Subcutaneous abdominal adipose tissue (tissue), 5 donors: ENCODE results near the gene SRGAP1.

ENCODE experiments used
- H3K27ac ChIP-seq: one replicate; pipeline ENCODE4 v1.7.0; 2013; ENCODE audit warnings: low read depth, mild to moderate bottlenecking, inconsistent platforms, low read length, moderate library complexity
- H3K27me3 ChIP-seq, 5 donors: one replicate each; pipeline ENCODE4 v1.7.0; 2013; ENCODE audit warnings: low read length in 5 of 5, inconsistent platforms in 1 of 5; ENCODE audit not compliant: control insufficient read depth in 5 of 5, insufficient read depth in 4 of 5
- H3K36me3 ChIP-seq, 5 donors: one replicate each; pipeline ENCODE4 v1.7.0; 2013; ENCODE audit warnings: low read length in 5 of 5; ENCODE audit not compliant: control insufficient read depth in 5 of 5, insufficient read depth in 5 of 5
- H3K4me1 ChIP-seq, 5 donors: one replicate each; pipeline ENCODE4 v1.7.0; 2013; ENCODE audit warnings: low read length in 5 of 5, mild to moderate bottlenecking in 3 of 5, moderate library complexity in 1 of 5; ENCODE audit not compliant: control insufficient read depth in 5 of 5, insufficient read depth in 5 of 5
- H3K4me3 ChIP-seq, 5 donors: one replicate each; pipeline ENCODE4 v1.7.0; 2013; ENCODE audit warnings: low read length in 5 of 5, low read depth in 1 of 5
- H3K9ac ChIP-seq, 5 donors: one replicate each; pipeline ENCODE4 v1.7.0; 2013; ENCODE audit warnings: low read length in 5 of 5, mild to moderate bottlenecking in 4 of 5, moderate library complexity in 3 of 5
- H3K9me3 ChIP-seq, 5 donors: one replicate each; pipeline ENCODE4 v1.7.0; 2013; ENCODE audit warnings: low read length in 5 of 5; ENCODE audit not compliant: control insufficient read depth in 5 of 5
- donor health status: healthy.
- donor health status: healthy.
- donor health status: healthy.
- donor health status: healthy.
- donor health status: healthy.

SRGAP1 gene

DNA sequence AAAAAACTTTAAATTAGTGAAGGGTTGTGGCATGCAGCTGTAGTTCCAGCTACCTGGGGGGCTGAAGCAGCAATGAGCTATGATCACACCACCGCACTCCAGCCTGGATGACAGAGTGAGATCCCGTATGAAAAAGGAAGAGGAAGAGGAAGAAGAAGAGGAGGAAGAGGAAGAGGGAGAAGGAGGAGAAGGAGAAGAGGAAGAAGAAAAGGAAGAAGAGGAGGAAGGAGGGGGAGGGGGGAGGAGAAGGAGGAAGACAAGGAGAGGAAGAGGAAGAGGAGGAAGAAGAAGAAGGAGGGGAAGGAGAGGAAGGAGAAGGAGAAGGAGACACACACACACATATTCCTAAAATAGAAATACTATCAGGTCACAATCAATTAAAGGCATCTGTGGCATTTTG, 32.7 kb upstream of the SRGAP1 start:
- H3K27me3 ChIP-seq = no peaks in the 10 kb centered on the region
- H3K4me3 ChIP-seq = no peak overlapping the region
- no peaks in the 10 kb centered on the region for H3K4me1 ChIP-seq

DNA sequence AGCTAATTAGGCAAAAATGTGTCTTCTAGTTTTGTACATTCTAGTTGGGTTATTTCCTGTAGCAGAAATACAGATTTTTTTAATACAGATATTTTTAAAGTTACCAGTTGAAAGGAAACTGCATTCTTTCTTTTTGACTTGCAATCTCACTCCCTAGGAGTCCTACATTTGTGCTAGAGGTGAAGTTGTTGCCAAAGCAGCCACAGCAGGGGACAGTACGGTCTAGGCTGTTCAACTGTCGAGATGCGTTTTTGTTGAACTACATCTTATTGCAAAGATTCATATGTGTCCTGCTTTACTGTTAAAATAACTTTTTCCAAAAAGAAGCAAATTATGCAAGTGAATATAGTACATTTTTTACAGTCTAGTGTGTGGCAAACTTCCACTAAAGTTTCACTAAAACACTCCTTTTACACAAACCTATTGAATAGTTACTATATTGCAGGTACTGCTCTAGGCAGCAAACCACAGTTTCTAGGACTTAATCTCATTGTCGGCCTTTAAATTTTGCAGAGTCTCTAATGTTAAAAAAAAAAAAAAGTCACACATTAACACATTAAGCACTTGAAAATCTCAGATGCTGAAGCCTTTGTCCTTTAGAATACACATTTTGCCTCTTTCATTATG, 30.2 kb upstream of the SRGAP1 start:
- Histone ChIP-seq H3K27ac (no peak overlapping the region), H3K4me3 (no peak overlapping the region), H3K4me1 (no peaks in the 10 kb centered on the region), H3K36me3 (peaks cover 0 to 2% (median 0%) of the 10 kb centered on the region in 5 donors), H3K9me3 (peaks cover 0 to 2% (median 0%) of the 10 kb centered on the region in 5 donors), H3K9ac (no peak overlapping the region), H3K27me3 (peaks cover 0 to 3% (median 0%) of the 10 kb centered on the region in 5 donors)

More for the DNA sequence above, 32.7 kb upstream of the SRGAP1 start:
- H3K9me3 ChIP-seq = no peaks in the 10 kb centered on the region
- H3K27ac ChIP-seq = no peak overlapping the region
- H3K9ac ChIP-seq = no peak overlapping the region
- H3K36me3 ChIP-seq = peaks cover 5 to 17% (median 14%) of the 10 kb centered on the region in 5 donors

DNA sequence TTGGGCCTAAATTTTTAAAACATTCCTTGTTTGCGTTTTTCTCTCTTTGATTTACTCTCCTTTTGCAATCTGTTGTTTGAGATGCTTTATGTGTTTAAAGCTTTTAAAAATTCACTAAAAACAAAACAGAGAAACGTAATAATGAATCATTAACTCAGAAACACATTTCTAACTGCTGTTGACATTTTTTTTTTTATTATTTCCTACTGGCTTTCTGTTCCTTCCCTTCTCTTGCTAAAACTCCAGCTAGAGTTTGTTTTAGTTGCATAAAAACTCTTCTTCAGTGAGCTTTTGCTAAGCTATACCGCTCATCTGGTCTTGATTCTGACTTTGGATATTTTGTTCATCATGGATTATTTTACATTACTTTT, 29.0 kb upstream of the SRGAP1 start:
- Histone ChIP-seq H3K27me3 (peaks cover 0 to 3% (median 0%) of the 10 kb centered on the region in 5 donors), H3K9ac (no peak overlapping the region), H3K9me3 (peaks cover 0 to 2% (median 0%) of the 10 kb centered on the region in 5 donors), H3K4me1 (no peaks in the 10 kb centered on the region), H3K36me3 (no peaks in the 10 kb centered on the region), H3K27ac (no peak overlapping the region), H3K4me3 (no peak overlapping the region)

DNA sequence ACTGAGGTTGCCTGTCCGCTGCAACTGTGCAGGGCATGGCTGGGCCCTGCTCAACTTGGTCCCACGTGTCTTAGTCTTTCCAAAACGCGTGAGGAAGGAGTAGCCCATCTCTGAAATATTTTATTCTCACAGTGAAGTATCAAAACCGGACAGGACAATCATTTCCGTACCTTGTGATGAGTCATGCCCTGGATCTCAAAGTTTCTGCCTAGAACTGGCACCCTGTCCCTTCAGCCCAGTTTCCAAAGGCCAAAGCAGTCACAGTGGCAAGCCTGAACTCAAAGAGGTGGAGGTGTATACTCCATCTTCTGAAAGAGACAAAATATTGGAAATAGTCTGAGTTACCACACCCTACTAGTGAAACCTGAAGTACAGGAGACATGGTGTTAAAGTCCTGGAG, 28.5 kb upstream of the SRGAP1 start:
- peaks cover 0 to 3% (median 0%) of the 10 kb centered on the region in 5 donors for H3K27me3 ChIP-seq
- H3K36me3 ChIP-seq = no peaks in the 10 kb centered on the region
- H3K4me3 ChIP-seq = no peak overlapping the region
- no peak overlapping the region for H3K27ac ChIP-seq
- no peak overlapping the region for H3K9ac ChIP-seq
- peaks cover 0 to 2% (median 0%) of the 10 kb centered on the region in 5 donors for H3K9me3 ChIP-seq
- no peaks in the 10 kb centered on the region for H3K4me1 ChIP-seq

DNA sequence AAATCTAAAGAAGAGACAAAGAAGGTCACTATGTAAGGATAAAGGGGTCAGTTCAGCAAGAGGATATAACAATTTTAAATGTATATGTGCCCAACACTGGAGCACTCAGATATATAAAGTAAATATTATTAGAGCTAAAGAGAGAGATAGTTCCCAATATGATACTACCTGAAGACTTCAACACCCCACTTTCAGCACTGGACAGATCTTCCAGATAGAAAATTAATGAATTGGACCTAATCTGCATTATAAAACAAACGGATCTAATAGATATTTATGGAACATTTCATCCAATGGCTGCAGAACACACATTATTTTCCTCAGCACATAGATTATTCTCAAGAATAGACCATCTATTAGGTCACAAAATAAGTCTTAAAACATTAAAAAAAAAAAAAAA, 24.1 kb upstream of the SRGAP1 start:
- no peaks in the 10 kb centered on the region for H3K36me3 ChIP-seq
- no peak overlapping the region for H3K9ac ChIP-seq
- H3K9me3 ChIP-seq = peaks cover 0 to 2% (median 0%) of the 10 kb centered on the region in 5 donors
- peaks cover 0 to 9% (median 7%) of the 10 kb centered on the region in 5 donors for H3K4me1 ChIP-seq
- no peak overlapping the region for H3K4me3 ChIP-seq
- H3K27me3 ChIP-seq = peaks cover 0 to 4% (median 2%) of the 10 kb centered on the region in 5 donors
- H3K27ac ChIP-seq = no peak overlapping the region

DNA sequence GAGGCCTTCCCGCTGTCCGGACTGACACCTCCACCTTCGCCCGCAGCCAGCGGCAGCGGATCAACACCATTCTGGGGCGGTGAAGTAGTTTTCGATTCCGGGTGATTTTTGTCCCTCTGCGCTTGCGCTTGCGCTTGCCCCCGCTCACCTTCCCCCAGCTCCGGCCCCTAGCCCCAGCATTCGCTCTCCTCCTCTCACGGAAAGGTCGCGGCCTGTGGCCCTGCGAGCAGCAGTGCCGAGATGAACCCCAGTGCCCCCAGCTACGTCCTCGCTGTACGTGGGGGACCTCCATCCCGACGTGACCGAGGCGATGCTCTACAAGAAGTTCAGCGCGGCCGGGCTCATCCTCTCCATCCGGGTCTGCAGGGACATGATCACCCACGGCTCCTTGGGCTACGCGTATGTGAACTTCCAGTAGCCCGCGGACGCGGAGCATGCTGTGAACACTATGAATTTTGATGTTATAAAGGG, 22.7 kb upstream of the SRGAP1 start:
- H3K9ac ChIP-seq = peak overlapping the region in 3 of 5 donors; percentile 37 to 66 (median 46)
- H3K4me3 ChIP-seq = peak overlapping the region; percentile 48 to 73 (median 65)
- peaks cover 0 to 2% (median 0%) of the 10 kb centered on the region in 5 donors for H3K9me3 ChIP-seq
- H3K36me3 ChIP-seq = no peaks in the 10 kb centered on the region
- no peak overlapping the region for H3K27ac ChIP-seq
- peaks cover 0 to 9% (median 7%) of the 10 kb centered on the region in 5 donors for H3K4me1 ChIP-seq
- H3K27me3 ChIP-seq = peaks cover 0 to 4% (median 2%) of the 10 kb centered on the region in 5 donors

DNA sequence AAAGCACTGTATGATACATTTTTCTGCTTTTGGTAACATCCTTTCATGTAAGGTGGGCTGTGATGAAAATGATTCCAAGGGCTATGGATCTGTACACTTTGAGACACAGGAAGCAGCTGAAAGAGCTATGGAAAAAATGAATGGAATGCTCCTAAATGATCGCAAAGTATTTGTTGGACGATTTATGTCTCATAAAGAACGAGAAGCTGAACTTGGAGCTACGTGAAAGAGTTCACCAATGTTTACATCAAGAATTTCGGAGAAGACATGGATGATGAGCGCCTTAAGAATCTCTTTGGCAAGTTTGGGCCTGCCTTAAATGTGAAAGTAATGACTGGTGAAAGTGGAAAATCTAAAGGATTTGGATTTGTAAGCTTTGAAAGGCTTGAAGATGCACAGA, 22.1 kb upstream of the SRGAP1 start:
- Histone ChIP-seq H3K27me3 (peaks cover 0 to 4% (median 2%) of the 10 kb centered on the region in 5 donors), H3K9ac (no peak overlapping the region), H3K4me1 (peaks cover 0 to 9% (median 7%) of the 10 kb centered on the region in 5 donors), H3K9me3 (peaks cover 0 to 2% (median 0%) of the 10 kb centered on the region in 5 donors), H3K4me3 (peak overlapping the region in 4 of 5 donors; percentile 48 to 66 (median 62)), H3K27ac (no peak overlapping the region), H3K36me3 (no peaks in the 10 kb centered on the region)

DNA sequence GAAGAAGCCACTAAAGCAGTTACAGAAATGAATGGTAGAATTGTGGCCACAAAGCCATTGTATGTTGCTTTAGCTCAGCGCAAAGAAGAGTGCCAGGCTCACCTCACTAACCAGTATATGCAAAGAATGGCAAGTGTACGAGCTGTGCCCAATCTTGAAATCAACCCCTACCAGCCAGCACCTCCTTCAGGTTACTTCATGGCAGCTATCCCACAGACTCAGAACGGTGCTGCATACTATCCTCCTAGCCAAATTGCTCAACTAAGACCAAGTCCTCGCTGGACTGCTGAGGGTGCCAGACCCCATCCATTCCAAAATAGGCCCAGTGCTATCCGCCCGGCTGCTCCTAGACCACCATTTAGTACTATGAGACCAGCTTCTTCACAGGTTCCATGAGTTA, 21.5 kb upstream of the SRGAP1 start:
- Histone ChIP-seq H3K27me3 (peaks cover 0 to 4% (median 0%) of the 10 kb centered on the region in 5 donors), H3K9ac (no peak overlapping the region), H3K4me3 (no peak overlapping the region), H3K36me3 (no peaks in the 10 kb centered on the region), H3K4me1 (peaks cover 0 to 9% (median 7%) of the 10 kb centered on the region in 5 donors), H3K9me3 (peaks cover 0 to 2% (median 0%) of the 10 kb centered on the region in 5 donors), H3K27ac (no peak overlapping the region)

DNA sequence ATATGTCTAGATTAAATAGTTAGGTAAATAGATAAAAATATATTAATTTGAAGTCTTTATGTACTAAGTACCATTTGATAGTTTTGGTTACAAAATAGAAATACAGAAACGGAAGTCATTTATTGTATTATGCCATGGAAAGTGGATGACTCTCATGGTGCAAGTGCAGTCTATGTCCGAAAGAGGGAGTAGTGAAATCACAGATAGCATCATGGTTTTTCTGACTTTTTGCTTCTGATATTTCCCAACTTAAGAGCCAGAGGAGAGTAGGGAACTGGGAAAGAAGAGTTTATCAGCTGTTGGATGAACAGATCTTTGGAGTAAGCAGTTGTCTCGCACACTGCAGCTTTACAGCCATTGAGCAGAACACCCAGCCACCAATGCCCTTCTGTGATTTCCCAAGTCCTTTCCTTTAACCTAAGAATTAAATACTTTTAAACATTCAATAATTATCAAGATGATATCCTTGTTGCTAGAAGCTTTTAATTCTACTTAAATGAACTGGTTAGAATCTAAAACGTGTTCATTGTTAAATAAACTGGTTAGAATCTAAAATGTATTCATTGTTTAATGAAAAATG, 18.4 kb upstream of the SRGAP1 start:
- H3K27me3 ChIP-seq = peaks cover 0 to 4% (median 0%) of the 10 kb centered on the region in 5 donors
- no peak overlapping the region for H3K9ac ChIP-seq
- H3K36me3 ChIP-seq = no peaks in the 10 kb centered on the region
- no peaks in the 10 kb centered on the region for H3K9me3 ChIP-seq
- no peak overlapping the region for H3K4me3 ChIP-seq
- peaks cover 0 to 9% (median 7%) of the 10 kb centered on the region in 5 donors for H3K4me1 ChIP-seq
- no peak overlapping the region for H3K27ac ChIP-seq

DNA sequence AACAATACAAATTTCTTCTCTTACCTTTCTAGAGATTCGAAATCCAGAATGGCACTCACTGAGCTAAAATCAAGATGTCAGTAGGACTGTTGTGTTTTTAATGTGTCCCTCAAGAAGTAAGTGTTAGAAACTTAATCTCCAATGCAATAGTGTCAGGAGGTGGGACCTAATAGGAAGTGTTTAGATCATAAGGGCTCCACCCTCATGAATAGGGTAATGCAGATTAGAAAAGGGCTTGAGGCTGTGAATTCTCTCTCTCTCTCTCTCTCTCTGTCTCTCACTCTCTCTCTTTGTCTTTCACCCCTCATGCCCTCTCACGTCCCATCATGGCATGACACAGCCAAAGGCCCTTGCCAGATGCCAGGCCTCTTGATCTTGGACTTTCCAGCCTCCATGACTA, 15.6 kb upstream of the SRGAP1 start:
- no peaks in the 10 kb centered on the region for H3K9me3 ChIP-seq
- no peak overlapping the region for H3K9ac ChIP-seq
- H3K4me3 ChIP-seq = no peak overlapping the region
- no peaks in the 10 kb centered on the region for H3K36me3 ChIP-seq
- H3K27me3 ChIP-seq = no peaks in the 10 kb centered on the region
- H3K27ac ChIP-seq = no peak overlapping the region
- H3K4me1 ChIP-seq = no peaks in the 10 kb centered on the region
